ENCODE data around the gene C6orf120. TPM values are rescaled to one million over a fixed set of nuclear protein-coding genes. Genes with fewer than 3 reads are reported as not detected.

Gene C6orf120
- total and polyA plus RNA-seq, 9 of the 15 experiments (the other 6 are each of a cell fraction or from before 2014, with no cell fraction given) = 7.7 to 44.9 (median 34.8) TPM

GRCh38 chr6:169725125-169726048 is 23.5 kb downstream of the C6orf120 start (continued):
- TF ChIP-seq, protein P1, sequence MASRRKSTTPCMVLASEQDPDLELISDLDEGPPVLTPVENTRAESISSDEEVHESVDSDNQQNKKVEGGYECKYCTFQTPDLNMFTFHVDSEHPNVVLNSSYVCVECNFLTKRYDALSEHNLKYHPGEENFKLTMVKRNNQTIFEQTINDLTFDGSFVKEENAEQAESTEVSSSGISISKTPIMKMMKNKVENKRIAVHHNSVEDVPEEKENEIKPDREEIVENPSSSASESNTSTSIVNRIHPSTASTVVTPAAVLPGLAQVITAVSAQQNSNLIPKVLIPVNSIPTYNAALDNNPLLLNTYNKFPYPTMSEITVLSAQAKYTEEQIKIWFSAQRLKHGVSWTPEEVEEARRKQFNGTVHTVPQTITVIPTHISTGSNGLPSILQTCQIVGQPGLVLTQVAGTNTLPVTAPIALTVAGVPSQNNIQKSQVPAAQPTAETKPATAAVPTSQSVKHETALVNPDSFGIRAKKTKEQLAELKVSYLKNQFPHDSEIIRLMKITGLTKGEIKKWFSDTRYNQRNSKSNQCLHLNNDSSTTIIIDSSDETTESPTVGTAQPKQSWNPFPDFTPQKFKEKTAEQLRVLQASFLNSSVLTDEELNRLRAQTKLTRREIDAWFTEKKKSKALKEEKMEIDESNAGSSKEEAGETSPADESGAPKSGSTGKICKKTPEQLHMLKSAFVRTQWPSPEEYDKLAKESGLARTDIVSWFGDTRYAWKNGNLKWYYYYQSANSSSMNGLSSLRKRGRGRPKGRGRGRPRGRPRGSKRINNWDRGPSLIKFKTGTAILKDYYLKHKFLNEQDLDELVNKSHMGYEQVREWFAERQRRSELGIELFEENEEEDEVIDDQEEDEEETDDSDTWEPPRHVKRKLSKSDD (conservative IDR thresholded peaks at IDR 0.05; ENCODE audit: low read length) = no peak
- TF ChIP-seq TAF15 (IDR thresholded peaks at IDR 0.05; ENCODE audit: low read depth, low read length) (no peak), HDGF (IDR thresholded peaks at IDR 0.05) (no peak), ZNF224 (CRISPR knock-in tag; IDR thresholded peaks at IDR 0.05) (no peak), RBBP5 (IDR thresholded peaks at IDR 0.05; ENCODE audit: borderline replicate concordance, insufficient read depth, low read length, poor library complexity, severe bottlenecking) (peak; percentile 67), ZNF140 (CRISPR knock-in tag; IDR thresholded peaks at IDR 0.05) (no peak), KDM2B (CRISPR knock-in tag; IDR thresholded peaks at IDR 0.05) (no peak), PHB2 (IDR thresholded peaks at IDR 0.05; ENCODE audit: low read depth) (no peak), RFX5 (IDR thresholded peaks at IDR 0.05; ENCODE audit: low read depth, low read length) (no peak), HIVEP1 (CRISPR knock-in tag; IDR thresholded peaks at IDR 0.05) (no peak), ZBTB5 (IDR thresholded peaks at IDR 0.05) (no peak), ZNF212 (CRISPR knock-in tag; IDR thresholded peaks at IDR 0.05) (no peak), DPF2 (IDR thresholded peaks at IDR 0.05) (peak; percentile 86), PHB (CRISPR knock-in tag; IDR thresholded peaks at IDR 0.05) (0 out of 2 replicates have a peak, but pooled peaks have one; percentile 8), NR3C1 (CRISPR knock-in tag; IDR thresholded peaks at IDR 0.05) (0 out of 2 replicates have a peak, but pooled peaks have one; percentile 9), SMAD4 (CRISPR knock-in tag; conservative IDR thresholded peaks at IDR 0.05) (peak; percentile 79; the same call in 1 of the 2 replicates), RBM34 (IDR thresholded peaks at IDR 0.05; ENCODE audit: borderline replicate concordance, insufficient read depth, low read length) (no peak), MTA3 (IDR thresholded peaks at IDR 0.05; ENCODE audit: borderline replicate concordance) (peak; percentile 82), BRCA1 (IDR thresholded peaks at IDR 0.05) (no peak), BRCA1 (CRISPR knock-in tag; IDR thresholded peaks at IDR 0.05) (no peak), BCOR (IDR thresholded peaks at IDR 0.05) (peak; percentile 75), CREB3L1 (IDR thresholded peaks at IDR 0.05; ENCODE audit: borderline replicate concordance, low read depth) (no peak), NFE2 (IDR thresholded peaks at IDR 0.05; ENCODE audit: low read depth) (no peak)

All from K562 (cell line).